HG03139 (cell line): ENCODE data around the gene CPNE9.
"Not testable (repeated sequence)": the region's sequence is repeated elsewhere in the genome, so short reads cannot be mapped to it uniquely, and the experiment has no call there.

Experiments
- ATAC-seq: cut with Tn5 transposase; IDR thresholded peaks from one replicate; pipeline ENCODE4 v1.9.1; 2021; ENCODE audit not compliant: unreplicated experiment

The CPNE9 gene

GRCh38 chr3:9745521-9745920 lies 41.9 kb downstream of the CPNE9 start:
- no peak for ATAC-seq

- ATAC-seq, result no peak
Observed at GRCh38 chr3:9746330-9746729, 42.7 kb downstream of the CPNE9 start.

DNA sequence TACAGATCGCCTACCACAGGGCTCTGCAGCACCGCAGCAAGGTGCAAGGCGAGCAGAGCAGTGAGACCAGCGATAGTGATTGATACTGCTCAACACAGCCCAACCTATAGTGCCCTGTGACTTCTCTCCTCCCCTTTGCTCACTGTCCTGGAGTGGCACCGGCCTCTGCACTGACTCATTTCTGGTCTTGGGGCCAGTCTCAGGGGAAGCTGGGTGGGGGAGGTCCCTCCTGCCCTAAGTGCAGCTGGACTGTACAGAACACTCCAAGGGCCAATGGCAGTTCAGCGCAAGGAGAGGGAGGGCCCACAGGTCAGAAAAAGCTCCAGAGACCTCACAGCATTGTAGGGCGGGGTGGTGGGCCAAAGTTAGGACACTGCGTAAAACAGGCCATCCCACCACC lies 43.6 kb downstream of the CPNE9 start:
- no peak for ATAC-seq

DNA sequence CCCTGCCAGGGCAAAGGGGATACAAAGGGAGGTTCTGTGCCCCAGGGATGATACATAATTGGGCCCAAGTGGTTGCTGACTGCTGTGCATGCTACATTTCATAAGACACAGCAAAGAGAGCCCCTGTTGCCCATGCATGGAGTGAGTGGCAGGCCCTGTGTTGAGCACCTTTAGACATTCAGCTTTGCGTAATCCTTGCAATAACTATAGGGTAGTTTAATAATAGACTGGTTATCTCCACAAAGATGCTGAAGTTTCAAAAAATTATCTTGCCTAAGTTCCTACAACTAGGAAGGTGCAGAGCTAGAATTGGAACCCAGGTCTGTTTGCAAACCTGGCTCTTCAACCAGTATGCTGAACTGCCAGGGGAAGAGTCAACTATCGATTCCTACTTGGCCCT lies 44.4 kb downstream of the CPNE9 start:
- ATAC-seq, result no peak

GRCh38 chr3:9749296-9749644 lies 45.6 kb downstream of the CPNE9 start:
- no peak for ATAC-seq

GRCh38 chr3:9749645-9750555 lies 46.3 kb downstream of the CPNE9 start, which contains the start of gene OGG1:
Gene OGG1 (plus strand): TSS chr3:9749952. CDS start chr3:9750287, 335 bp downstream.
- ATAC-seq, result peak; percentile 88

- ATAC-seq, result no peak
Observed at GRCh38 chr3:9750556-9751411, 47.2 kb downstream of the CPNE9 start.

- ATAC-seq, result no peak
Observed at GRCh38 chr3:9754678-9755077, 51.0 kb downstream of the CPNE9 start.

DNA sequence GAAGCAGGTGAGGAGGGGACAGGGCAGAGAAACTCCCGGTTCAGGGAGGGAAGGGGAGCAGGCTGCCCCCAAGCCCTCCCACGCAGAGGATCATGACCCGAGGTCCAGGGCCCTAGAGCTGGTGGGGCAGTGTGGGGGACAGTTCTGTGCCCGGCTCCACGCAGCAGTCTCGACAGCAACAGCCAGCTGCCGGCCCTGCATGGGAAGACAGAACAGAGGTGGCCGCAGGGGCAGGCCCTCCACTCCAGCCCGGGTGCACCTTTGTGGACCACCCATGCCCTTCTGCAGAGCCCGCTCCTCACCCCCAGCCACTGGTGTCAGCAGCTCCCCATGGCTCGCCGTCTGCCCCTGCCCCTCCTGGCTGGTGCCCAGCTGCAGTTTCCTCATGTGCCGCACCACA lies 53.8 kb downstream of the CPNE9 start:
- ATAC-seq, result no peak

- no peak for ATAC-seq
Observed at GRCh38 chr3:9760779-9761505, 57.3 kb downstream of the CPNE9 start.

GRCh38 chr3:9761919-9762318 lies 58.3 kb downstream of the CPNE9 start:
- no peak for ATAC-seq

DNA sequence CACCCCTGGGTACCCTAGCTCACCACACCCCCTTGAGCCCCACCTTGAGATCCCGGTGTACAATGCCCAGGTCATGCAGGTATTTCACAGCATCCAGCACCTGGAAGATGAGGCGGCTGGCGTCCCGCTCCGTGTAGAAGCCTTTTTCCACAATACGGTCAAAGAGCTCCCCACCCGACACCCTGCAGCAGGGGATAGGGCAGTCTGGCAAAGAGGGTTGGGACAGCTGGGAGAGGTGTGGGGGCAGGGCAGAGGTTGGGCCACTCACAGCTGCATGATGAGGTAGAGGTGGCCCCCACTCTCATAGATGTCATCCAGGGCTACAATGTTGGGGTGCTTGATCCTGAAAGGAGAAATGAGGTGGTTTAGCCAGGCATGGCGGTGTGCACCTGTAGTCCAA lies 59.2 kb downstream of the CPNE9 start:
- no peak for ATAC-seq

- no peak for ATAC-seq
Observed at GRCh38 chr3:9765865-9766264, 62.2 kb downstream of the CPNE9 start.

DNA sequence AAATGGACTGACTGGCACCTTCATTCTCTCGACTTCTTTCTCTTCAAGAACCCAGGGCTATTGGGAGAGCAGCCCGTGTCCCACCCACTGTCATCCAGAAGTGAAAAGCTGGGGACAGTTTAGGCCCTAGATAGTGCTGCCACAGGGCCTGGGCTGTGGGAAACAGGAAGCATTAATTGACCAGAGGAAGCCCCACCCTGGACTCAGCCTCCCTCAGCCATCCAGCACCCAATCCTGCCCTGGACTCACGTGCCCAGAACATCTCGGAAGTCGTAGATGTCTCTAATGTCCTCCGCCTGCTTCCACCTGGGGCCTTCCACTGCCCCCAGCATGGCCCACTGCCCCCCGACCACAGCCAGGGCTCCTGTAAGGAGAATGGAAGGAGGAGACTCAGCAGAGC lies 63.8 kb downstream of the CPNE9 start:
- no peak for ATAC-seq

DNA sequence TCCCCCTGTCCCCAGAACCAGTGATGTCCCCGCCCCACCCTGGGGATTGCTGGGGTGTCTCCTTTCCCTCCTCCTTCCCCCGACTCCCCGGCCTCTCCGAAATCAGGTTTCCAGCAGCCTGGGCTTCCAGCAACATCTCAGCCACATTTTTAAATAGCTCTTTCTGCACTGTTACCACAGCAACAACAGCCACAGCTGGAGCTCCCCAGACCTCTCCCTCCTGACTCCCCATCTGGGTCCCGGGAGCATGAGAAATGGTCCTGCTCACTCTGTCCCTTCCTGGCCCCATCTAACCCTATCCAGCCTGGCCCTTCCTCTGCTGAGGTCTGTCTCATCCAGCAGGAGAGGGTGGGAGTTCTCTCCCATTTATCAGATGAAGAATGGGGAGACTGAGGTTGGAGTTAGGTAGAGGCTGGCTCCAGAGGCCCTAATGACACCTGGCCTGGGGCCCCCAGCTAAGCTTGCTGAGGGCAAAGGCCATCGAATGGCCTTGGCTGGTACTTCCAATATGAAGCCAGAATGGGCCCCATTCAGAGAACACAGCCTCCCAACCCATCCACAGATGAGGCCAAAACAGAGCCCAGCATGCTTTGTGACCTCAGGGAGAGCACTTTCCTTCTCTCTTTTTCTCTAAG lies 64.6 kb downstream of the CPNE9 start:
- ATAC-seq, result no peak

- no peak for ATAC-seq
Observed at GRCh38 chr3:9769012-9769411, 65.4 kb downstream of the CPNE9 start.

- ATAC-seq, result no peak
Observed at GRCh38 chr3:9769426-9770275, 66.0 kb downstream of the CPNE9 start, which contains the start of gene CAMK1. Gene CAMK1 (minus strand): TSS chr3:9769947. CDS start chr3:9767749, 2,198 bp downstream.

DNA sequence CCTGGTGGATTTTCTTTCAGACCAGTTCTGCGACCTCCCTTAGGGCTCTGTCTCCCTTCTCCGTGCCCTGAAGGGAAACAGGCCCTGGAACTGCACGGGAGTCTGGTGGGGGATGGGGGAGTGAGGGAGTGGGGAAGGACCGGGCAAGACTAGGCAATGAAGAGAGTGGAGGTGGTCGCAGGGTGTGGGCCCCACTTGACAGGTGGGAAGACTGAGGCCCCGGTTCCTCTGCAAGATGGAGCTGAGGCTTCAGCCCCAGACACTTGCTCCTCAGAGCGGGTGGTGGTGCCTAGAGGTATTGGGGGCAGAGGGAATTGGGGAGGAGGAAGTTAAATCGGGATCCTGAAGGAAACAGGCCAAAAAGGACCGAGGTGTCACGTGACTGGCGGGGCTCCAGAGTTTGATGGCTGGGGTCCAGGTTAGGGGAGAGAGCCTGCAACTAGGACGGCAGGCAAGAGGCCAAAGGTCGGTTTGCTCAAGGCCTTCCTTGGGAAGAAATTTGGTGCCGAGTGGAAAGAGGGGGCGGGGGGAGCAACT lies 66.7 kb downstream of the CPNE9 start:
- ATAC-seq, result no peak

DNA sequence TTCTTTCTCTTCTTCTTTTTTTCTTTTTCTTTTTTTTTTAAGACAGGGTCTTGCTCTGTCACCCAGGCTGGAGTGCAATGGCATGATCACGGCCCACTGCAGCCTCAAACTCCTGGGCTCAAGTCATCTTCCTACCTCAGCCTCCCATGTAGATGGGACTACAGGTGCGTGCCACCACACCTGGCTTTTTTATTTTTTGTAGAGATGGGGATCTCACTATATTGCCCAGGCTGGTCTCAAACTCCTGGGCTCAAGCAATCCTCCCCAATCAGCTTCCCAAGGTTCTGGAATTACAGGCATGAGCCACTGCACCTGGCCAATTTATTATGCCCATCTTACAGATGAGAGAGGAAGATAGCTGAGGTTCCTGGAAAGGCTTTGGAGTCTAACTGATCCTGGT lies 67.4 kb downstream of the CPNE9 start:
- ATAC-seq, result not testable (repeated sequence)
